OCI-LY3 (cell line): Measurements from ENCODE around the gene DPF3.

Experiments used
- H2AFZ ChIP-seq: fragments of 200-600, 300-600 bp; shearing (Covaris generic); 2 replicates; pipeline ENCODE4 v1.6.0; 2014; ENCODE audit warnings: antibody characterized with exemption, low read depth, low read length
- H3K27ac ChIP-seq: fragments of 200-600, 300-600 bp; sonication (generic); 2 replicates; pipeline ENCODE4 v1.5.1; 2014; ENCODE audit warnings: mild to moderate bottlenecking, low read length, moderate library complexity, mixed read lengths
- H3K27me3 ChIP-seq: fragments of 200-600, 300-600 bp; sonication (generic); 2 replicates; pipeline ENCODE4 v1.6.1; 2014; ENCODE audit warnings: low read depth, low read length, mixed read lengths
- H3K36me3 ChIP-seq: fragments of 200-600, 300-600 bp; sonication (generic); replicated peaks from 2 replicates; pipeline ENCODE3; 2014; ENCODE audit warnings: low read depth, low read length, mixed read lengths
- H3K4me1 ChIP-seq: fragments of 300-600, 200-600 bp; sonication (generic); 2 replicates; pipeline ENCODE4 v1.6.1; 2014; ENCODE audit warnings: low read length, mixed read lengths
- H3K4me2 ChIP-seq: fragments of 200-600, 300-600 bp; sonication (generic); 2 replicates; pipeline ENCODE4 v1.6.1; 2014; ENCODE audit warnings: low read length, mixed read lengths
- H3K4me3 ChIP-seq: fragments of 300-600, 200-600 bp; sonication (generic); 2 replicates; pipeline ENCODE4 v1.5.1; 2014; ENCODE audit warnings: antibody characterized with exemption, mild to moderate bottlenecking, low read length, moderate library complexity
- H3K79me2 ChIP-seq: fragments of 300-600, 200-600 bp; shearing (Covaris generic); 2 replicates; pipeline ENCODE4 v1.6.1; 2014; ENCODE audit warnings: mild to moderate bottlenecking, low read length, mixed read lengths
- H3K9ac ChIP-seq: fragments of 300-600, 200-600 bp; shearing (Covaris generic); 2 replicates; pipeline ENCODE4 v1.6.0; 2014; ENCODE audit warnings: mild to moderate bottlenecking, low read length, moderate library complexity
- H3K9me3 ChIP-seq: fragments of 200-600, 300-600 bp; shearing (Covaris generic); 2 replicates; pipeline ENCODE4 v1.6.1; 2014; ENCODE audit warnings: low read length, mixed read lengths; ENCODE audit not compliant: insufficient read depth
- H4K20me1 ChIP-seq: fragments of 200-600, 300-600 bp; sonication (generic); 2 replicates; pipeline ENCODE4 v1.6.1; 2016; ENCODE audit warnings: low read length, mixed read lengths; ENCODE audit not compliant: insufficient read depth
- EZH2phosphoT487 ChIP-seq: fragments of 200-600 bp; shearing (Covaris generic); IDR thresholded peaks from 2 replicates; pipeline ENCODE4 v1.6.1; 2018; ENCODE audit warnings: antibody characterized with exemption, mixed run types, low read depth
- TF ChIP-seq, protein P1 (sequence below): fragments of 200-600, 300-600 bp; sonication (generic); IDR thresholded peaks from 2 replicates; pipeline ENCODE4 v1.5.1; 2014; ENCODE audit warnings: antibody characterized with exemption, low read length, low read depth

The DPF3 gene

DNA sequence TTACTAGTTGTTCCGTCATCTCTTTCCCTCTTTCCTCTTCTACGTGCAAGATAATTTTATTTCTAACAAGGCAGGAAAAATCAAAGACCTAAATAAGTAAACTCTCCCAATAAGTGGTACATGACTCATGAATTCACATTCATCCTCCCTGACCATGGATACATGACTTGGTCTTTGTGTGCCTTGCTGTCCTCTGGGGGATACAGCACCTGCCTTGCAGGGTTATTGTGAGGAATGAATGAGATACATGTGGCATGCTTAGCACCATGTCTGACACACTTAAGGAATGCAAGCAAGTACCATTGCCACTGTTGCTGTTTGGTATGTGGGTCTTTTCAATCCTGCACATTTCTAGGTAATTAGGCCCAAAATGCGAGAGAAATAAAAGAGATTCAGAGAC is 208.4 kb downstream of the DPF3 start:
- H3K79me2 ChIP-seq, result no peaks in the 10 kb centered on the region
- no peaks in the 10 kb centered on the region for H3K9me3 ChIP-seq
- no peak overlapping the region for H2AFZ ChIP-seq
- no peaks in the 10 kb centered on the region for H4K20me1 ChIP-seq
- no peak overlapping the region for H3K9ac ChIP-seq
- H3K4me3 ChIP-seq, result no peak overlapping the region
- no peak overlapping the region for H3K27ac ChIP-seq
- TF ChIP-seq, protein P1, sequence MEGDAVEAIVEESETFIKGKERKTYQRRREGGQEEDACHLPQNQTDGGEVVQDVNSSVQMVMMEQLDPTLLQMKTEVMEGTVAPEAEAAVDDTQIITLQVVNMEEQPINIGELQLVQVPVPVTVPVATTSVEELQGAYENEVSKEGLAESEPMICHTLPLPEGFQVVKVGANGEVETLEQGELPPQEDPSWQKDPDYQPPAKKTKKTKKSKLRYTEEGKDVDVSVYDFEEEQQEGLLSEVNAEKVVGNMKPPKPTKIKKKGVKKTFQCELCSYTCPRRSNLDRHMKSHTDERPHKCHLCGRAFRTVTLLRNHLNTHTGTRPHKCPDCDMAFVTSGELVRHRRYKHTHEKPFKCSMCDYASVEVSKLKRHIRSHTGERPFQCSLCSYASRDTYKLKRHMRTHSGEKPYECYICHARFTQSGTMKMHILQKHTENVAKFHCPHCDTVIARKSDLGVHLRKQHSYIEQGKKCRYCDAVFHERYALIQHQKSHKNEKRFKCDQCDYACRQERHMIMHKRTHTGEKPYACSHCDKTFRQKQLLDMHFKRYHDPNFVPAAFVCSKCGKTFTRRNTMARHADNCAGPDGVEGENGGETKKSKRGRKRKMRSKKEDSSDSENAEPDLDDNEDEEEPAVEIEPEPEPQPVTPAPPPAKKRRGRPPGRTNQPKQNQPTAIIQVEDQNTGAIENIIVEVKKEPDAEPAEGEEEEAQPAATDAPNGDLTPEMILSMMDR, result no peak
- no peak for TF ChIP-seq EZH2phosphoT487
- H3K4me1 ChIP-seq, result no peaks in the 10 kb centered on the region
- no peak overlapping the region for H3K4me2 ChIP-seq
- H3K36me3 ChIP-seq, result peaks cover 18% of the 10 kb centered on the region
- H3K27me3 ChIP-seq, result no peaks in the 10 kb centered on the region

DNA sequence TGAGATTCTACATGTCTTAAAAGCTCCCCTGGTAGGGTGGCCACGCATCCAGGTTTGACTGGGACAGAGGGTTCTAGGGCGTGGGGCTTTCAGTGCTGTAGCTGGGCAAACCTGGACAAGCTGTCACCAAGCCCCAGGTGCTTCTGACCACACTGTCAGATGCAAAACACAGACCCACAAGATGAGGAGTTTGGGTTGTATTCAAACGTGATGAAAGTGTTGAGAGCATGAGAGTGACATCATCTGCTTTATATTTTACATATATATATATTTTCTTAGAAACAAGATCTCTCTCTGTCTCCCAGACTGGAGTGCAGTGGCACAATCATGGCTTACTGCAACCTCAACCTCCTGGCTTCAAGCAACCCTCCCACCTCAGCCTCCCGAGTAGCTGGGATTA is 210.1 kb downstream of the DPF3 start:
- Histone ChIP-seq H3K79me2 (no peaks in the 10 kb centered on the region), H3K9me3 (no peaks in the 10 kb centered on the region), H3K4me3 (no peak overlapping the region), H4K20me1 (no peaks in the 10 kb centered on the region), H2AFZ (no peak overlapping the region), H3K4me1 (no peaks in the 10 kb centered on the region), H3K27ac (no peak overlapping the region), H3K27me3 (no peaks in the 10 kb centered on the region), H3K36me3 (peaks cover 18% of the 10 kb centered on the region), H3K9ac (no peak overlapping the region), H3K4me2 (no peak overlapping the region)
- TF ChIP-seq EZH2phosphoT487, result no peak
- TF ChIP-seq, protein P1, result no peak

DNA sequence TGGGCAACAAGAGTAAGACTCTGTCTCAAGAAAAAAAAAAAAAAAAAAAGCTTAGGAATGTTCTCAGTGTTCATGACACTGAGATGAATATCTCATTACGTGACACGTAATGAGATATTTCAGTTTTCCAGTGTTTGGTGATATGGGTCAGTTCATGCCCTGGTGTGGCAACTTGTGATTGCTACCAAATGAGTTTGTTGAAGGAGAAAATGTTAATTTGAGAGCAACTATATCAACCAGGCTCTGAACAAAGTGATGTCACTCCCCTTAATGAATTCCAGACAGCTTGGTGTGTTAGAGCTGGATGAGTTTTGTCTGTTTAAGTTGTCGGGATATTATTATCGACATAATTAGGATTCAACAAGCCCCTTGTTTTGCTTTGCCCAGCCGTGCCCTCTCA is 211.7 kb downstream of the DPF3 start:
- Histone ChIP-seq H3K79me2 (no peaks in the 10 kb centered on the region), H3K4me2 (no peak overlapping the region), H3K36me3 (peaks cover 24% of the 10 kb centered on the region), H3K4me3 (no peak overlapping the region), H2AFZ (no peak overlapping the region), H3K9me3 (no peaks in the 10 kb centered on the region), H3K4me1 (no peaks in the 10 kb centered on the region), H3K27ac (no peak overlapping the region), H3K9ac (no peak overlapping the region), H4K20me1 (no peaks in the 10 kb centered on the region), H3K27me3 (no peaks in the 10 kb centered on the region)
- TF ChIP-seq EZH2phosphoT487, result no peak
- TF ChIP-seq, protein P1, result no peak

DNA sequence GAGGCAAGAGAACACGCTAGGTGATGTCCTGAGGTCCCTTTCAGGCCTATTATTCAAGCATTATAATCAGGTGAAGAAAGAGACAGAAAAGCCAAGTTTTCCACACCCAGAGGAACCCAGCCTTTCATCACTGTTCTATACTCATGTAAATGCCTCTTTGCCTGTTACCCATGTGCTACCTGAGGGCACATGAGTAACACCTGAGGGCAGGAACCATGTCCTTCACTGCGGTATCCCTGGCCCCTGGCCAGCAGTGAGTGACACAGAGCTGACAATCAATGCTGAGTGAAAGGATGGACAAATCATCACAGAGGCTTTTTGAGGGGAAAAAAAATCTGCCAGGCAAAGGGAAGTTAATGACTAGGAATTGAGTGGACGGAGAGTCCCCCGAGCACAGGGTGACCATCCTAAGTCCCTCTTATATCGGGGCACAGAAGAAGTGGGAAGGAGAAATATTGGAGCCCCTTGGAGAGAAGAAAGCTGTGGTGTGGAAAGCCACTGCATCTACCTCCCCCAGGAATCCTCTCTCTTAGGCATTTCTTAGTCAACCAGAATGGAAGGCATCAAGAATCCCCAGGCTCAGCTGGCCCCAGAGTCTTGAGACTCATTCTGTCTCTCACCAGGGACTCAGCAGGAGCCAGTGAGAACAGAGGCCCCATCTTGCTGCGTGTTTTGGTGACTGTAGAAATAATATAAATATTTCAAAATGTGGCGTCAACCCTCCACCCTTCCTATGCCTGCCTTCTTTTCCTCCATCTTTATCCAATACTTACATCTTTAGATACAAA is 212.9 kb downstream of the DPF3 start:
- H3K4me2 ChIP-seq, result no peak overlapping the region
- H3K27me3 ChIP-seq, result no peaks in the 10 kb centered on the region
- H3K27ac ChIP-seq, result no peak overlapping the region
- TF ChIP-seq, protein P1, result no peak
- TF ChIP-seq EZH2phosphoT487, result no peak
- no peaks in the 10 kb centered on the region for H4K20me1 ChIP-seq
- no peak overlapping the region for H2AFZ ChIP-seq
- H3K9ac ChIP-seq, result no peak overlapping the region
- H3K4me1 ChIP-seq, result peaks cover under 1% of the 10 kb centered on the region; the same call in 1 of the 2 replicates
- no peak overlapping the region for H3K4me3 ChIP-seq
- H3K36me3 ChIP-seq, result peaks cover 32% of the 10 kb centered on the region
- H3K79me2 ChIP-seq, result no peaks in the 10 kb centered on the region
- no peaks in the 10 kb centered on the region for H3K9me3 ChIP-seq
